HT-29 (cell line): Measurements from ENCODE around the gene DHPS. TPM values are rescaled to one million over a fixed set of nuclear protein-coding genes. Genes with fewer than 3 reads are reported as not detected.
A peak's percentile ranks its signal among the peaks of the same experiment; 100 is the strongest.

Source experiments
- DNase-seq: peaks from one replicate; pipeline ENCODE4 v3.0.0-alpha.2; 2015; ENCODE audit warnings: low spot score
- total RNA-seq: library from RNA; depleted of rRNA; stranded (reverse); fragments of >200 nt; shearing (Covaris generic); gene quantifications from 2 replicates; pipeline ENCODE4 v1.2.3, GENCODE V29; 2014

Gene DHPS
- total RNA-seq, 1 experiment from 2014 or later: 95.4 TPM

GRCh38 chr19:12675399-12675798, 6.3 kb downstream of the DHPS start:
- no peak for DNase-seq

GRCh38 chr19:12672744-12673143, 8.9 kb downstream of the DHPS start:
- DNase-seq: no peak

DNA sequence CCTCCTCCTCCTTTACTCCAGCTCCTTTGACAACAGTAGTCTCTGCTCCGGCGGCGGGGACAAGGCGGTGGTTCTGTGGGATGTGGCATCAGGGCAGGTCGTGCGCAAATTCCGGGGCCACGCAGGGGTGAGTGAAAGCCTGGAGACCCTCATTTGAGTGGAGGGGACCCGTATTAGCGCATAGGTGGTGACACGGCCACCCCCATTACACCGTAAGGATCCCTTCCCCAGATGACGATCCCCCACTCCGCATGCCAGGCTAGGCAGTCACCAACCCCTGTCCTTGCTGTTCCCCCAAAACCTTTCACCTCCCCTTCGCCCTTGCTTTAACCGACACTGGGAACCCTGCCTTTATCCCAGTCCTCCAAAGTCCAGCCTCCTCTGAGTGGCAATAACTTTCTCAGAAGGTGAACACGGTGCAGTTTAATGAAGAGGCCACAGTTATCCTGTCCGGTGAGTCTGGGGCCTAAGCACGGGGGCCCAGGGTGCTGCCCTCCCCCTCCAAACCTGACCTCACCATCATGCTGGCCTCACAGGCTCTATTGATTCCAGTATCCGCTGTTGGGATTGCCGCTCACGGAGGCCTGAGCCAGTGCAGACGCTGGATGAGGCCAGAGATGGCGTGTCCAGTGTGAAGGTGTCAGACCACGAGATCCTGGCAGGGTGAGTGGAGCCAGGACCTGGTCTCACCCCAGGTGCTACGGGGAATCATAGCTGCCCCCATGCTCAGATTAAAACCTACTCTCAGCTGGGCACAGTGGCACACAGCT, 11.3 kb downstream of the DHPS start:
- no peak for DNase-seq

DNA sequence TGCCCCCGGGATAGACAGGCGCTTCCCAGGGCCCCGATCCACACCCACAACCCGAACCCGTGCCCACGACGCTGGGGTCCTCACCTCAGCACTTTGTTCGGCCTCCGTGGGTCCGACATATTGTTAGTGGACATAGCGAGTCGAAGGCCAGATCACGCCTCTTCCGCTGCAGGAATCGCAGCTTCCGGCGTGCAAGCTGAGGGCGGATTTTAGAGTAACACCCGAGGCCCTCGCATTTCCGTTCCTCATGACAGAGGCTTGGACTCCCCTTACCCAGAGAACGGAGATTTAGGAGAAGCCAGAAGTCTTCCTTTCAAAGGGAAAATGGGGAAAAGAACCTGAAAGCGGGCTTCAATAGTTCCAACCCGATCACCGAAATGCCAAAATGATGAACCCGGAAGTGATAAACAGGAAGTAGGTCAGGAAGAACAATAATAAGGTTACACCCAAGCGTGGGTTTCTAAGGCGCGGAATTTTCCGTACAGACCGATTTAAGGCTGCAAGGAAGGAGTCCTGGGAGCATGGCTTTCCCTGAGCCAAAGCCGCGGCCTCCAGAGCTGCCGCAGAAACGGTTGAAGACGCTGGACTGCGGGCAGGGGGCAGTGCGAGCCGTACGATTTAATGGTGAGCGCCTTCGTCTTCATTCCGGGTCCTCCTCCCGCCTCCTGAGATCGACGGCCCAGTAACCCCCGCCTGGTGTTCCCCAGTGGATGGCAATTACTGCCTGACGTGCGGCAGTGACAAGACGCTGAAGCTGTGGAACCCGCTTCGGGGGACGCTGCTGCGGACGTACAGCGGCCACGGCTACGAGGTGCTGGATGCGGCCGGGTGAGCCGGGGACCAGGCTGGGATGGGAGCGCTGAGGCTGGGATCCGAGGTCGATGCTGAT, 12.2 kb downstream of the DHPS start:
- peak; percentile 75 for DNase-seq

GRCh38 chr19:12668932-12669269, 12.8 kb downstream of the DHPS start:
- DNase-seq: peak; percentile 27

GRCh38 chr19:12668346-12668745, 13.3 kb downstream of the DHPS start:
- no peak for DNase-seq

GRCh38 chr19:12667731-12668302, 13.9 kb downstream of the DHPS start:
- no peak for DNase-seq

- DNase-seq: peak; percentile 67
Measured at GRCh38 chr19:12666265-12667048, 15.2 kb downstream of the DHPS start, which contains the start of the genes MAN2B1 and WDR83. TSS of gene MAN2B1 (minus strand) at chr19:12666742. CDS start at chr19:12666701, 41 bp downstream. TSS of gene WDR83 (plus strand) at chr19:12666807. CDS start at chr19:12669791, 2,984 bp downstream.

DNA sequence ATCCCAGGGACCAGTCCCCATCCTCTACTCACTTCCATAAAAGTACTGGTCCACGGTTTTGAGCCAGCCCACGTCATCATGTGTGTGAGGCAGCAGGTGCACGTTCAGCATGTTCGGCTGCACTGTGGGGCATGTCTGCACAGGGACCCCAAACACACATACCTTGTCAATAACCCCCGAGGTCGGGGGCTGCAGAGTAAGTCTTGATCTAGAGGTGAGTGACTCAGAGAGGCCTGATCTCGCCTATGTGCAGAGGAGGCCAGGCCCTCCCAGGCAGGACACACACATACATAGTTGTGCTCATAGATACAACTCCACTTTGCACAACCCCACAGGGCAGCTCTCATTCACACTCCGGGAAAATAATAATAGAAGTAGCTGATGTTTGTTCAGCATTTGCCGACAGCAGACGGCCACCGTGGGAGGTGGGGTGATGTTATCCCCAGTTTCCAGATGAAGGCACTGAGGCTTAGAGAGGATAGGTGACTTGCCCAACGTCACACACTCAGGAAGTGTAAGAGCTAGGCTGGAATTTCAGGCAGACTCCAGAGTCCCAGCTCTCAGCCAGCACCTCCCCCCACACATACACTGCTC, 15.9 kb downstream of the DHPS start:
- no peak for DNase-seq

DNA sequence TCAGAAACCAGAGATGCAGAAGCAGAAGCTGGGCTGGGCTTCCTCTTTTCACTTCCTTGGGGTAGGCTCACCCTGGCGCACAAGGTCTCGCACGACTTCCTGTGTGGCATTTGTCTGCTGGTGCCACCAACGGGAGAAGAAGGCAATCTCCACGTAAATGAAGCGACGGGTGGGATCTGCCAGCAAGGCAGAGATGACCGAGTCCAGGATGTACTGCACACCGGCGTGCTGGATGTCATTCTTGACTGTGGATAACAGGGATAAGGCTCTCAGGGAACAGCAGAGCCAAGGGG, 16.5 kb downstream of the DHPS start:
- DNase-seq: no peak

- no peak for DNase-seq
Measured at GRCh38 chr19:12664406-12665280, 17.0 kb downstream of the DHPS start.

- no peak for DNase-seq
Measured at GRCh38 chr19:12660980-12661379, 20.7 kb downstream of the DHPS start.

DNA sequence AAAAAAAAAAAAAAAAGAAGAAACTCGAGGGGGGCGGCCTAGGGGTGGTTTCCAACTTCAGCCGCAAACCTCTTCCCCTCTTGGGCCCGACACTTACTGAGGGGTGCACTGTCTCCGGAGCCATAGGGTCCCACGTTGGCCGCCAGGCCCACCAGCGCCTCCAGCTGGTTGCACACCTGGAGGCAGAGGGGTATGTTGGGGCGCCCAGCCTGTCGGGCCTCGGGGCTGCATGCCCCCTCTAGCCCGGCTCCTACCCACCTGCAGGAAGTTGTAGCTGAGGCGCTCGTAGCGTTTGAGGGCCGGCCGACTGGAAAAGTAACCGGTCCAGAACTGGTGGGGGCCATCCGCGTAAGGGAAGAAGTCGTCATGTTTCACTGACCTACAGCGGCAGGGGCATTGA, 23.7 kb downstream of the DHPS start:
- no peak for DNase-seq

GRCh38 chr19:12656899-12657571, 24.6 kb downstream of the DHPS start:
- DNase-seq: no peak

- DNase-seq: no peak
Measured at GRCh38 chr19:12655546-12655945, 26.1 kb downstream of the DHPS start.

GRCh38 chr19:12652219-12652618, 29.5 kb downstream of the DHPS start:
- no peak for DNase-seq

GRCh38 chr19:12649941-12650340, 31.7 kb downstream of the DHPS start:
- no peak for DNase-seq

GRCh38 chr19:12648088-12648487, 33.6 kb downstream of the DHPS start:
- DNase-seq: no peak

- DNase-seq: peak; percentile 43
Measured at GRCh38 chr19:12647490-12648071, 34.1 kb downstream of the DHPS start.
